NT2/D1 (cell line): Measurements from ENCODE around the gene TMEM187.
A peak's percentile ranks its signal among the peaks of the same experiment; 100 is the strongest.

Experiments used
- DNase-seq: peaks from one replicate; pipeline ENCODE4 v3.0.0-alpha.2; 2011; ENCODE audit warnings: low read depth, low spot score
- H3K27me3 ChIP-seq: 2 replicates; pipeline ENCODE4 v1.6.0; 2011; ENCODE audit warnings: mild to moderate bottlenecking; ENCODE audit not compliant: insufficient read length, insufficient read depth
- H3K36me3 ChIP-seq: 2 replicates; pipeline ENCODE4 v1.6.1; 2011; ENCODE audit warnings: mild to moderate bottlenecking, low read length, mixed read lengths; ENCODE audit not compliant: insufficient read depth, insufficient read length
- H3K4me1 ChIP-seq: 2 replicates; pipeline ENCODE4 v1.5.1; 2011; ENCODE audit not compliant: insufficient read depth, insufficient read length
- H3K4me3 ChIP-seq: 2 replicates; pipeline ENCODE4 v1.5.1; 2011; ENCODE audit warnings: low read depth; ENCODE audit not compliant: insufficient read length
- H3K9ac ChIP-seq: 2 replicates; pipeline ENCODE4 v1.6.0; 2011; ENCODE audit warnings: low read depth; ENCODE audit not compliant: insufficient read length
- H3K9me3 ChIP-seq: 2 replicates; pipeline ENCODE4 v1.5.1; 2011; ENCODE audit warnings: mild to moderate bottlenecking, low read length; ENCODE audit not compliant: insufficient read depth
- SUZ12 ChIP-seq: IDR thresholded peaks from 2 replicates; pipeline ENCODE4 v1.6.1; 2011; ENCODE audit not compliant: insufficient read length, insufficient read depth; ENCODE audit errors: extremely low read depth
- YY1 ChIP-seq: IDR thresholded peaks from 2 replicates; pipeline ENCODE4 v1.6.1; 2011; ENCODE audit not compliant: insufficient read length, insufficient read depth
- ZNF274 ChIP-seq: IDR thresholded peaks from 2 replicates; pipeline ENCODE4 v1.6.1; 2011; ENCODE audit warnings: mild to moderate bottlenecking, low read depth, low read length

TMEM187 gene

DNA sequence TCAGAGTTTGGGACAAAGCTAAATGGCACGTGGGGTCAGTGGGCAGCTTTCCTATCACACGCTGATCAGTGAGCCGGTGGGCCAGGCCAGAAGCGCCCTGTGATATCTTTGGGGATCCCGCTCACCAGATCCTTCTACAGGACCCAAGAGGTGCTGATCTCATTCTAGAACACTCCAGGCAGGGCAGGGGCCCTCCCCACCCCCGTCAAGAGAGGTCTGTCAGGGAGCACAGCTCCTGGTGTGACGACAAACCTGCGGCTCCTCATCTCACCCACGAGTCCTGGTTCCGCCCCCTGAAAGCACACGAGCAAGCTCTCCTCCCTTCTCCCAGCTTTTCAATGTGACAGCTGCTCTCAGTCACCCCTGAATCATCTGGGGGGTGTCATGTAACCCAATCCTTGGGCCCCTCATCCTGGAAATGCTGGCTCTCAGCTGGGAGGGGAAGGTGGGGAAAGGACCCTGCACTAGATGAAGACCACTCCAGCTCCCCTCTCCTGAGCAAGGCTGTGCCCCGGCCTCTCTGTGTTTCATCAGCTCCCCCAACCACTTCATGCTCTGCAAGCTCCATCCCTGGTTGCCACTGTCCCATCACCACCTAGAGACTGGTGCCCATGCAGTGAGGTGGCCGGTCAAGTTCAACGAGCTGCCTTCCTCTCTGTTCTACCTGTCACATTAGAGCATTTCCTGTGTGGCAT is 5.6 kb upstream of the TMEM187 start:
- H3K4me1 ChIP-seq: peaks cover 3% of the 10 kb centered on the region
- H3K27me3 ChIP-seq: no peaks in the 10 kb centered on the region
- no peaks in the 10 kb centered on the region for H3K9me3 ChIP-seq
- no peak overlapping the region for H3K9ac ChIP-seq
- DNase-seq: no peak
- H3K4me3 ChIP-seq: no peak overlapping the region
- peaks cover 60% of the 10 kb centered on the region for H3K36me3 ChIP-seq
- TF ChIP-seq ZNF274 (no peak), SUZ12 (no peak), YY1 (no peak)

GRCh38 chrX:153967536-153968224 is 4.9 kb upstream of the TMEM187 start:
- H3K27me3 ChIP-seq: no peaks in the 10 kb centered on the region
- DNase-seq: no peak
- H3K9me3 ChIP-seq: no peaks in the 10 kb centered on the region
- H3K9ac ChIP-seq: peak overlapping the region; percentile 8
- no peak for TF ChIP-seq YY1
- no peak for TF ChIP-seq ZNF274
- TF ChIP-seq SUZ12: no peak
- no peak overlapping the region for H3K4me3 ChIP-seq
- H3K4me1 ChIP-seq: peaks cover 3% of the 10 kb centered on the region
- H3K36me3 ChIP-seq: peaks cover 53% of the 10 kb centered on the region

DNA sequence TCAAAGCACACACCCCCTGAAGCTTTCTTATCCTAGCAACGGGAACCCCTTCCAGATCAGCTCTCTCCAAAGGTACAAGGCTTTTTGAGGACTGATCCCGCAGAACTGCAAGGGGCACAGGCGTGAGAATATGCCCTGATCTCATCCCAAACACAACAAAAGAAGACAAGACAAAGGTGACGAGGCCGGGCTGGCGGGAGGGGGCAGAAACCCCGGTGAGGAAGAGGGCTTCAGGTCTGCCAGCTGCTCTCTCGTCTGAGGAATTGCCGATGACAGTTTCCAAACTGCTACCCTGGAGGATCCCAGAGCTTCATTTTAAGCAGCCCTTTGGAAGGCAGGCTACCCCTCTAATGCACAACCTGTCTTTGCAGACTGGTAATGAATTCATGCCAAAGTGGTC is 4.3 kb upstream of the TMEM187 start:
- Histone ChIP-seq H3K9me3 (no peaks in the 10 kb centered on the region), H3K4me3 (peak overlapping the region; percentile 11), H3K27me3 (no peaks in the 10 kb centered on the region), H3K9ac (peak overlapping the region; percentile 8), H3K36me3 (peaks cover 48% of the 10 kb centered on the region), H3K4me1 (peaks cover 3% of the 10 kb centered on the region)
- no peak for TF ChIP-seq YY1
- no peak for TF ChIP-seq ZNF274
- no peak for TF ChIP-seq SUZ12
- no peak for DNase-seq

DNA sequence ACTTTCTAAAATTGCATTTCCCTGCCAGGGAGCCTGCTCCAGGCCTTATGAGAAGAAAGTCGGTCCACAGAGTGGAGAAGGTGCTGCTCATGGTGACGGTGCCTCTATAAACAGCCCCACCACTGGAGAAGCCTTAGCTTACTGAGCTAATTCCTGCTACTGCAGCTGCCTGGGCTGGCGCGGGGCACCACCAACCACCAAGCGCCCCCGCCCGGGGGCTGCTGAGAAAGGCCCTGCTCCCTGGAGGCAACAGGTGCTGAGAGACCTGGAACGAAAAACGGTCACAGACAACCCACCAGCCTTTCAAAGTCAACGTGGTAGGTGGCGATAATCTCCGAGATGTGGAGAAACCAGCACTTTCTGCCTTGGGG is 3.8 kb upstream of the TMEM187 start:
- Histone ChIP-seq H3K4me1 (peaks cover 3% of the 10 kb centered on the region), H3K9me3 (no peaks in the 10 kb centered on the region), H3K36me3 (peaks cover 43% of the 10 kb centered on the region), H3K9ac (peak overlapping the region; percentile 67), H3K4me3 (peak overlapping the region; percentile 55), H3K27me3 (no peaks in the 10 kb centered on the region)
- TF ChIP-seq ZNF274: no peak
- TF ChIP-seq YY1: no peak
- TF ChIP-seq SUZ12: no peak
- no peak for DNase-seq

- H3K4me1 ChIP-seq: peaks cover 5% of the 10 kb centered on the region
- H3K36me3 ChIP-seq: peaks cover 39% of the 10 kb centered on the region
- H3K9ac ChIP-seq: peak overlapping the region; percentile 70
- H3K27me3 ChIP-seq: no peaks in the 10 kb centered on the region
- H3K4me3 ChIP-seq: peak overlapping the region; percentile 55
- TF ChIP-seq ZNF274 (no peak), SUZ12 (no peak), YY1 (no peak)
- no peaks in the 10 kb centered on the region for H3K9me3 ChIP-seq
- DNase-seq: no peak
Observed at GRCh38 chrX:153969125-153969903, 3.2 kb upstream of the TMEM187 start.

DNA sequence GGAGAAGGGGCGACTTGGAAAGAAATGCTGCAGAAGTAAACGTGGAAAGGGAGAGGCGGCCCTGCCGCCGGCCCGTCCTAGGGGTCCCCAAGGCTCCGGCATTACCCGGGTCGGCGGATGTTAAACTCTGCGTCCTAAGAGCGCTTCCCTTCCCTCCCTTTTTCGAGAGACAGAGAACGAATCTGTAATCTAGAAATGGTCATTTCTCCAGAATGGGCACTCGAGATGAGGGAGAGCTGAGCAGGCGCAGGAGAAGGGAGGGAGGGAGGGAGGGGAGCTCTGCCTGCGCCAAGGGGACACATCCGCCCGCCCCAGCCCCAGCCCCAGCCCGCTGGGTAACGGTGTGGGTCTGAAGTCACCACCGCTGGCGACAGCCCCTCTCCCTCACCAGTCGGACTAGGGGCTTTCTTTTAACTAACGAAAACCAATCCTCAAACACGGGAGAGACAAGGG is 2.6 kb upstream of the TMEM187 start:
- peak overlapping the region; percentile 70 for H3K9ac ChIP-seq
- no peaks in the 10 kb centered on the region for H3K9me3 ChIP-seq
- no peak for DNase-seq
- peak overlapping the region; percentile 55 for H3K4me3 ChIP-seq
- TF ChIP-seq ZNF274 (no peak), SUZ12 (no peak), YY1 (no peak)
- H3K27me3 ChIP-seq: no peaks in the 10 kb centered on the region
- peaks cover 33% of the 10 kb centered on the region for H3K36me3 ChIP-seq
- H3K4me1 ChIP-seq: peaks cover 5% of the 10 kb centered on the region
